Lower lobe of right lung (tissue), 2 donors: ENCODE measurements around the gene FAM78A. TPM values are rescaled to one million over a fixed set of nuclear protein-coding genes. Genes with fewer than 3 reads are reported as not detected.

Experiments
- ATAC-seq, 2 donors: fragments of 200-7000 bp; cut with Tn5 transposase; one replicate each; pipeline ENCODE4 v1.9.1; 2020 to 2022; ENCODE audit warnings: mild to moderate bottlenecking in 2 of 2, moderate library complexity in 2 of 2
- DNase-seq: peaks from one replicate; pipeline ENCODE4 v3.0.0-alpha.2; 2020
- H3K27ac ChIP-seq: fragments of 200-600 bp; one replicate; pipeline ENCODE4 v1.8.0; 2022
- H3K27me3 ChIP-seq: fragments of 200-600 bp; one replicate; pipeline ENCODE4 v1.8.0; 2022; ENCODE audit warnings: low read depth
- H3K36me3 ChIP-seq: fragments of 200-600 bp; one replicate; pipeline ENCODE4 v1.8.0; 2022; ENCODE audit warnings: mild to moderate bottlenecking
- H3K4me1 ChIP-seq: fragments of 200-600 bp; one replicate; pipeline ENCODE4 v1.8.0; 2022
- H3K4me3 ChIP-seq: fragments of 200-600 bp; one replicate; pipeline ENCODE4 v1.8.0; 2022; ENCODE audit warnings: mild to moderate bottlenecking
- H3K9me3 ChIP-seq: fragments of 200-600 bp; one replicate; pipeline ENCODE4 v1.8.0; 2022
- CTCF ChIP-seq: fragments of 200-600 bp; IDR thresholded peaks from one replicate; pipeline ENCODE4 v1.8.0; 2022; ENCODE audit warnings: antibody characterized with exemption, mild to moderate bottlenecking
- intact Hi-C: fragments of 100-400 bp; cut with DNase I; formaldehyde crosslinking; loops from one replicate; pipeline ENCODE4 v1.11.0; 2022
- total RNA-seq: library from RNA; stranded (reverse); fragmentation: NEBNext Ultra II Directional; extraction: Animal tissue kit (Norgen Biotek cat#: 25700); gene quantifications from one replicate; pipeline ENCODE4 v1.2.1, GENCODE V29; 2021
- donor health status: DM: no; HTN: yes; CAD: no; lungs with severe emphysema.

FAM78A gene
- total RNA-seq, 1 donor from 2014 or later, result 18.3 TPM

GRCh38 chr9:131289301-131290035, 13.2 kb upstream of the FAM78A start, which contains the start of gene PLPP7:
Gene PLPP7, plus strand, starts transcription at chr9:131289723. Its CDS starts 275 bp downstream, at chr9:131289998.
- peak; percentile 57 to 69 for ATAC-seq
- H3K4me3 ChIP-seq, result peak within 1 kb of the TSS; percentile 51

GRCh38 chr9:131288217-131288616, 11.9 kb upstream of the FAM78A start:
- no peak overlapping the region for H3K27ac ChIP-seq
- intact Hi-C loops, result no loop called here
- no peaks in the 10 kb centered on the region for H3K27me3 ChIP-seq
- H3K4me1 ChIP-seq, result no peaks in the 10 kb centered on the region
- no peak for ATAC-seq
- DNase-seq, result no peak
- H3K4me3 ChIP-seq, result no peak overlapping the region
- H3K9me3 ChIP-seq, result no peaks in the 10 kb centered on the region
- no peak for TF ChIP-seq CTCF
- no peaks in the 10 kb centered on the region for H3K36me3 ChIP-seq

More at GRCh38 chr9:131289301-131290035, 13.2 kb upstream of the FAM78A start, which contains the start of gene PLPP7:
- Histone ChIP-seq H3K36me3 (no peaks in the 10 kb centered on the region), H3K27ac (peak within 1 kb of the TSS; percentile 58), H3K27me3 (no peaks in the 10 kb centered on the region), H3K9me3 (no peaks in the 10 kb centered on the region), H3K4me1 (no peaks in the 10 kb centered on the region)
- no peak for TF ChIP-seq CTCF
- intact Hi-C loops, result no loop called here
- no peak for DNase-seq

GRCh38 chr9:131287359-131287758, 11.0 kb upstream of the FAM78A start:
- Histone ChIP-seq H3K4me1 (peaks cover 3% of the 10 kb centered on the region), H3K27ac (no peak overlapping the region), H3K36me3 (no peaks in the 10 kb centered on the region), H3K4me3 (no peak overlapping the region), H3K9me3 (no peaks in the 10 kb centered on the region), H3K27me3 (peaks cover 8% of the 10 kb centered on the region)
- intact Hi-C loops, result no loop called here
- ATAC-seq, result no peak
- DNase-seq, result no peak
- TF ChIP-seq CTCF, result no peak

- Histone ChIP-seq H3K4me1 (peaks cover 4% of the 10 kb centered on the region), H3K9me3 (no peaks in the 10 kb centered on the region), H3K27ac (no peak overlapping the region), H3K36me3 (no peaks in the 10 kb centered on the region), H3K4me3 (no peak overlapping the region), H3K27me3 (peaks cover 25% of the 10 kb centered on the region)
- DNase-seq, result no peak
- intact Hi-C loops, result no loop called here
- ATAC-seq, result no peak
- no peak for TF ChIP-seq CTCF
Observed at GRCh38 chr9:131284856-131285255, 8.5 kb upstream of the FAM78A start.

- Histone ChIP-seq H3K27me3 (peaks cover 25% of the 10 kb centered on the region), H3K36me3 (no peaks in the 10 kb centered on the region), H3K27ac (no peak overlapping the region), H3K9me3 (no peaks in the 10 kb centered on the region), H3K4me3 (peak overlapping the region; percentile 25), H3K4me1 (peaks cover 17% of the 10 kb centered on the region)
- intact Hi-C loops, result no loop called here
- no peak for TF ChIP-seq CTCF
- DNase-seq, result no peak
- ATAC-seq, result no peak
Observed at GRCh38 chr9:131282688-131283422, 6.5 kb upstream of the FAM78A start.
